Gastroesophageal sphincter (tissue), 4 donors: Measurements from ENCODE around the gene PNPLA3. TPM values are rescaled to one million over a fixed set of nuclear protein-coding genes. Genes with fewer than 3 reads are reported as not detected.

ENCODE experiments used
- ATAC-seq: fragments of 150-250 bp; one replicate; pipeline ENCODE4 v1.9.1; 2016; ENCODE audit warnings: mild to moderate bottlenecking, moderate library complexity
- H3K27ac ChIP-seq, 4 donors: fragments of 200-600 bp; sonication (generic) in 3 of 4; 1 replicate in 3 of 4; 2 replicates in 1 of 4; pipeline ENCODE4 v1.5.1; 2016 to 2019
- H3K27me3 ChIP-seq: fragments of 200-600 bp; sonication (generic); one replicate; pipeline ENCODE4 v1.5.1; 2019
- H3K36me3 ChIP-seq, 2 donors: fragments of 200-600 bp; sonication (generic); one replicate each; pipeline ENCODE4 v1.5.1; 2019; ENCODE audit warnings: control low read depth in 1 of 2
- H3K4me1 ChIP-seq, 3 donors: fragments of 200-600 bp; sonication (generic); 1 replicate in 2 of 3; 2 replicates in 1 of 3; pipeline ENCODE4 v1.5.1; 2016 to 2019; ENCODE audit warnings: control low read depth in 2 of 3
- H3K4me3 ChIP-seq, 2 donors: fragments of 200-600 bp; sonication (generic); one replicate each; pipeline ENCODE4 v1.5.1; 2019; ENCODE audit warnings: mild to moderate bottlenecking in 1 of 2, moderate library complexity in 1 of 2
- H3K9me3 ChIP-seq, 3 donors: fragments of 200-600 bp; sonication (generic); one replicate each; pipeline ENCODE4 v1.5.1; 2017 to 2019; ENCODE audit warnings: control low read depth in 2 of 3
- EP300 ChIP-seq: sonication (generic); formaldehyde crosslinking; IDR thresholded peaks from one replicate; pipeline ENCODE4 v1.6.1; 2017; ENCODE audit warnings: antibody characterized with exemption, mild to moderate bottlenecking
- POLR2A ChIP-seq, 2 donors: fragments of 450-650 bp; IDR thresholded peaks; one replicate each; pipeline ENCODE4 v1.6.1; 2017; ENCODE audit warnings: antibody characterized with exemption in 2 of 2, mild to moderate bottlenecking in 2 of 2, moderate library complexity in 1 of 2
- POLR2AphosphoS5 ChIP-seq: sonication (generic); formaldehyde crosslinking; IDR thresholded peaks from one replicate; pipeline ENCODE4 v1.6.1; 2017; ENCODE audit warnings: antibody characterized with exemption
- WGBS, 2 donors: methylation state at CpG; one replicate each; pipeline ENCODE4 v1.1.5; 2018; ENCODE audit warnings: low coverage in 1 of 2; 5-methylcytosine and 5-hydroxymethylcytosine counted together
- total RNA-seq, 4 donors: library from RNA; depleted of rRNA; stranded (reverse); fragments of >200 nt; gene quantifications; one replicate each; pipeline ENCODE4 v1.1.0, GENCODE V29; 2016
- TF ChIP-seq, protein P1 (sequence below), 4 experiments: fragments of 200-600 bp in 2 of 4; fragments of 450-650 bp in 2 of 4; sonication (generic) in 1 of 4; IDR thresholded peaks; one replicate each; pipeline ENCODE4 v1.5.1; 2017 to 2019; ENCODE audit warnings: antibody characterized with exemption in 4 of 4, mild to moderate bottlenecking in 2 of 4, moderate library complexity in 2 of 4

Gene PNPLA3
- total RNA-seq, 4 donors from 2014 or later, result not detected

DNA sequence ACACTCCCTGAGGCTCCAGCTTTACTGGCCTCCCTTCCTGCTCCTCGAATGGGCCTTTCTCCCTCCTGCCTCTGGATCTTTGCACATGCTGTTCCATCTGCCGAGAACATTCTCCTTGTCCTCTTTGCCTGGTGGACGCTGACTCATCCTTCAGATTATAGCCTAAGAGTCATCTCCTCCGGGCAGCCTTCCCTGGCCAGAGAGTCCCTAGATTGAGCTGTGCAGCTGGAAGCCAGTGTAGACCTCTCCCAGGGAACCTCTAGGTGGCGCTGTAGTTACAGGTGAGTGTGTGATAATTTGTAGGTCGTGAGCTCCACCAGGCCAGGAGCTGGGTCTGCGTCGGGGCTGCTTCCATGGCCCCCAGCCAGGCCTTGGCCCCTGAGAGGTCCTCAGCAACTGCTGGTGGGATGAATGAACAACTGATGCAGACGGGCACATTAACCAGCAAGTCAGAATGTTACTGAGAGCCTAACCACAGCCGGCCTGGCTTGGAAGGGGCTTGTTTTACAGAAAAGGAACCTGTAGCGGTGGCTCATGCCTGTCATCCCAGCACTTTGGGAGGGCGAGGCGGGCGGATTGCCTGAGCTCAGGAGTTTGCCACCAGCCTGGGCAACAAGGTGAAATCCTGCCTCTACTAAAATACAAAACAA is 40.5 kb upstream of the PNPLA3 start:
- Histone ChIP-seq H3K27ac (no peak overlapping the region), H3K9me3 (no peaks in the 10 kb centered on the region), H3K27me3 (peaks cover 82% of the 10 kb centered on the region), H3K4me3 (no peak overlapping the region), H3K36me3 (no peaks in the 10 kb centered on the region), H3K4me1 (no peaks in the 10 kb centered on the region)
- WGBS, 2 donors, result 15 to 42% methylated on average over 2 to 3 of the region's 14 CpGs
- no peak for TF ChIP-seq POLR2A (IDR thresholded peaks at IDR 0.05)
- TF ChIP-seq, protein P1, sequence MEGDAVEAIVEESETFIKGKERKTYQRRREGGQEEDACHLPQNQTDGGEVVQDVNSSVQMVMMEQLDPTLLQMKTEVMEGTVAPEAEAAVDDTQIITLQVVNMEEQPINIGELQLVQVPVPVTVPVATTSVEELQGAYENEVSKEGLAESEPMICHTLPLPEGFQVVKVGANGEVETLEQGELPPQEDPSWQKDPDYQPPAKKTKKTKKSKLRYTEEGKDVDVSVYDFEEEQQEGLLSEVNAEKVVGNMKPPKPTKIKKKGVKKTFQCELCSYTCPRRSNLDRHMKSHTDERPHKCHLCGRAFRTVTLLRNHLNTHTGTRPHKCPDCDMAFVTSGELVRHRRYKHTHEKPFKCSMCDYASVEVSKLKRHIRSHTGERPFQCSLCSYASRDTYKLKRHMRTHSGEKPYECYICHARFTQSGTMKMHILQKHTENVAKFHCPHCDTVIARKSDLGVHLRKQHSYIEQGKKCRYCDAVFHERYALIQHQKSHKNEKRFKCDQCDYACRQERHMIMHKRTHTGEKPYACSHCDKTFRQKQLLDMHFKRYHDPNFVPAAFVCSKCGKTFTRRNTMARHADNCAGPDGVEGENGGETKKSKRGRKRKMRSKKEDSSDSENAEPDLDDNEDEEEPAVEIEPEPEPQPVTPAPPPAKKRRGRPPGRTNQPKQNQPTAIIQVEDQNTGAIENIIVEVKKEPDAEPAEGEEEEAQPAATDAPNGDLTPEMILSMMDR (IDR thresholded peaks at IDR 0.05), result peak in 1 of 4 experiments; percentile 28
- TF ChIP-seq POLR2AphosphoS5, result no peak
- no peak for TF ChIP-seq EP300
- no peak for ATAC-seq

DNA sequence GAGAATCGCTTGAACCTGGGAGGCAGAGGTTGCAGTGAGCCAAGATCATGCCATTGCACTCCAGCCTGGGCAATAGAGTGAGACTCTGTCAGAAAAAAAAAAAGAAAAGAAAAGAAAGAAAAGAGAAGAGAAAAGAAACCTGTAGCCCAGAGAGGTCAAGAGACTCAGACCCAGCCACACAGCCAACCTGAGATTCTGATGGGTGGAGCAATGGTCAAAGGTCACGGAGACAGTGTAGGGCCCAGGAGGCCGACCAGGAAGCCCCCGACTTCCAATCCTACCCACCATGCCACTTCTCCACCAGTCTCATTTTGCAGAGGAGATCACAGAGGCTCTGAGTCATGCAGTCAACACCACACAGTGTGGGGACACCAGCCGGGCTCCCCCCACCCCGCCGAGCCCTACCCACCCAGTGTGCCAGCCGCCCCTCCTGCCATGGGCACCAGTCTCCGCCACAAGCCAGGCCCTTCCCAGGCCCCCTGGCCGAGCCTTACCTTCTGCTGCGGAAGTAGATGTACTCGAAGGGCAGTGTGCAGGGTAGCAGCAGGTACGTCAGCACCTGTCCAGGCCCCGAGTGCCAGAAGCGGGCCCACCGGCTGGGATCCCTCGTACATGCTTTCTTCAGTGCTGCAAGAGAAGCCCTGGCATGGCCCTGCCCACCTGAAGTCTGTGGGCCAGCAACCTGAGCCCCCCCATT is 39.7 kb upstream of the PNPLA3 start:
- WGBS, 2 donors, result 80 to 88% methylated on average over 2 to 3 of the region's 17 CpGs
- no peak for TF ChIP-seq EP300
- TF ChIP-seq, protein P1 (IDR thresholded peaks at IDR 0.05), result no peak
- Histone ChIP-seq H3K27me3 (peaks cover 81% of the 10 kb centered on the region), H3K9me3 (no peaks in the 10 kb centered on the region), H3K36me3 (no peaks in the 10 kb centered on the region), H3K27ac (no peak overlapping the region), H3K4me3 (no peak overlapping the region), H3K4me1 (no peaks in the 10 kb centered on the region)
- no peak for ATAC-seq

DNA sequence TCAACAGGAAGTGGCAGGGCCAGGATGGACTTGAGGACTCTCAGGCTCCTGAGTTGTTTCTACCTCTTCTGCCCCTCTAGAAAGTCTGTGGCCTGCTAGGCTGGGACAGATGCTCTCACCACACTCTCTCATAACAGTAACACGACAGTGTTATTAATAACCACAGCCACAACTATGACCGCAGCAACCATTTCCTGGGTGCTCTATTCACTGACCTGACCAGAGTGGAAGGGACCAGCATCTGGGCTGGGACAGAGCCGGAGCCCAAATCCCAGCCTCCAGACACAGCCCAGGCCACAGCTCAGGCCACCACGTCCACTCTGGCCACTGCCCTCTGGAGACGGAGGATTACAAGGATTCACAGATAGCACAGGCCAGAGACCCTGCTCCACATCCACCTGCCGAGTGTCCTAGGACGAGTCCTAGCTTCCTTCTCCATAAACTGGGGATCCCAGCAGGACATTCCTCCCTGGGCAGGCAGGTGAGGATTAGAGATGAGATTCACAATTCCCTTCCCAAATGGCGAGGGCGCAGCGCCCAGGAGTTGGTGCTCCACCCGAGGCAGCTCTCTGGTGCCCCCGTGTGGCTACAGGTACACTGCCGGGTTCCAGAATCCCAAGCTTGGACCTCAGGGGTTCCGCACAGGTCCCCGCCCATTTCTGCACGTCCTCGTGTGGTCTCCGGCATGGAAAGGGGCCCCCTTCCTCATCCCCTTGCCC is 38.8 kb upstream of the PNPLA3 start:
- Histone ChIP-seq H3K27me3 (peaks cover 81% of the 10 kb centered on the region), H3K9me3 (no peaks in the 10 kb centered on the region), H3K4me3 (no peak overlapping the region), H3K4me1 (no peaks in the 10 kb centered on the region), H3K36me3 (no peaks in the 10 kb centered on the region), H3K27ac (no peak overlapping the region)
- TF ChIP-seq POLR2AphosphoS5, result no peak
- TF ChIP-seq, protein P1 (IDR thresholded peaks at IDR 0.05), result peak in 2 of 4 experiments; percentile 53 to 79
- WGBS, 2 donors, result 0% methylated on average over 1 to 4 of the region's 18 CpGs
- no peak for ATAC-seq

DNA sequence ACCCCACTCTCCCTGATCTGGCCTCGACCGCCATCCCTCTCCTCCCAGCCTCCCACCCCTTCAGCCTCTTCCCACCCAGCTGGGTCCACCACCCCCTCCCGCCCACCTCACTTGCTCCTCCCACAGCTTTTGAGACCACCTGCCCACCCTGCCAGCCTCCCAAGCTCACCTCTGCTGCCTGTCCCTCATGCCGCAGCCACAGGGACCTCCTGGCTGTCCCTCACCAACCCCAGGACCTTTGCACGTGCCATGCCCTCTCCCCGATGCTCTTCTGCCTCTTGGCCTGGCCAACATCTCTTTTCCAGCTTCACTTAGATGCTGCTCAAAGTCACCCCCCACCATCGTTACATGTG is 38.3 kb upstream of the PNPLA3 start:
- ATAC-seq, result no peak
- Histone ChIP-seq H3K9me3 (no peaks in the 10 kb centered on the region), H3K36me3 (no peaks in the 10 kb centered on the region), H3K27ac (no peak overlapping the region), H3K4me3 (no peak overlapping the region), H3K27me3 (peaks cover 81% of the 10 kb centered on the region), H3K4me1 (no peaks in the 10 kb centered on the region)
- TF ChIP-seq POLR2A (IDR thresholded peaks at IDR 0.05), result no peak
- no peak for TF ChIP-seq EP300
- TF ChIP-seq POLR2AphosphoS5, result no peak
- TF ChIP-seq, protein P1 (IDR thresholded peaks at IDR 0.05), result no peak
- 80 to 89% methylated on average over 1 to 4 of the region's 7 CpGs for WGBS, 2 donors
